ENCODE results near the gene C22orf42.
A peak's percentile ranks its signal among the peaks of the same experiment; 100 is the strongest.
"Not testable (repeated sequence)": the region's sequence is repeated elsewhere in the genome, so short reads cannot be mapped to it uniquely, and the experiment has no call there.

C22orf42 gene

DNA sequence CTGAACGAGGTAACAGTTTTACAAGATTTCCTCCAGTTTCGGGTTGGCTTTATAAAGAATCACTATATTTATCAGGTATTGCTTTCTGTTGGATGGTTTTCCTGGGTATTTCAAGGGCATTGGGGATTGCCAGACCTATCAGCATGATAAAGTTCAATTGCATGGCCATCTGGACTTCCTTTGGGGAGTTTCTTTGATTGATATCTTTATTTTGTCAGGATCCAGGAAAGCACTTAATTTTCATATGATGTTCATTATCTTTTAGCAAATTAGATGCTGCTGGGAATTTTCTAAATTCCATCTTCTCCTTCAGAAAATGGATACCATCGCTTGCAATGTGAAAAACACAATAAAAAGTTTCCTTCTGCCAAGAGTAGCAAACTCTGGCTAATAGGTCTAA is 24.5 kb upstream of the C22orf42 start:
- no peak for DNase-seq

GRCh38 chr22:32181043-32181442 is 21.9 kb upstream of the C22orf42 start:
- DNase-seq = no peak

DNA sequence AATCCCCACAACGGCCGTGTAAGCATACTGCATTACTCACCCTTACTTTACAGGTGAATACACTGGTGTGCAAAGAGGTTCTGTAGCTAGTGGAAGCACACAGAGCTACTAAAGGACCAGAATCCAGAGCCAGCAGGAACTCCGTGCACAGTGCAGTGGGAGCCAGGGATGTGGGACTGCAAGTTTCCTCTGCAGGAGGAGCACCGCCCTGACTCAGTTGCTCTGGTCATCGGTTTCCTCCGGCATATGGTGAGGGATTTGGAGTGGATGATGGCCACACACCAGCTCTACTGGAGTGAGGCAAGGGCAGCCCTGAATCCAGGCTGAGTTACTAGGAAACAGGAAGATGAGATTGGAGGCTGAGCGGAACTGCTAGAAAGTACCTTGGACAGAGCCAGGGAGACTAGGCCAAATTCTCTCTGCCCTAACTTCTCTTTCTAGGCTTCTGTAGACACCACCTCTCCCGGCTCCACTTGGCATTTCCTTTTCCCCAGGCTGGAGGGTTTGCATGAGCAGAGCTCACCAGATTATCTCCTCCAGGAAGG is 18.2 kb upstream of the C22orf42 start:
- DNase-seq = no peak

- no peak for DNase-seq
Observed at GRCh38 chr22:32175683-32176644, 16.9 kb upstream of the C22orf42 start.

GRCh38 chr22:32175115-32175514 is 16.0 kb upstream of the C22orf42 start:
- DNase-seq = no peak

- DNase-seq = no peak
Observed at GRCh38 chr22:32165681-32166080, 6.6 kb upstream of the C22orf42 start.

- DNase-seq = peak; percentile 66
Observed at GRCh38 chr22:32164075-32164860, 5.2 kb upstream of the C22orf42 start.

GRCh38 chr22:32160411-32160810 is 1.3 kb upstream of the C22orf42 start:
- not testable (repeated sequence) for DNase-seq

- DNase-seq = not testable (repeated sequence)
Observed at GRCh38 chr22:32157632-32158031, 1.5 kb downstream of the C22orf42 start.

- not testable (repeated sequence) for DNase-seq
Observed at GRCh38 chr22:32154727-32155126, 4.4 kb downstream of the C22orf42 start.

DNA sequence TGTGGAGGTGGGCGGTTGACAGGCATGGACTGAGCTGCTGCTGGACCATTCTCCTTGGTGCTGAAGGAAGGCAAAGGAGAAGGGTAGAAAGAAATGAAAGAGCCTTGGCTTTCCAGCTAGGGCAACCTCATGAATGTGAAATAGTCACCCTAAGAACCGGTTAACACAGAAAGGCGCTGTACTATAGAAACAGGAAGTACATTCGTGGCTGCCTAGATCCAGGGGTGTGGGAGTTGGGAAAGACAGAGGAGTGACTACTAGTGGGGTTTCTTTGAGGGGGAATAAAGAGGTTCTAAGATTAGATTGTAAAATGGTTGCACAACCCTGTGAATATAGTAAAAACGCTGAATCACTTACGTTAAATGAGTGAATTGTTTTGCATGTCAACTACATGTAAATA is 7.5 kb downstream of the C22orf42 start:
- peak; percentile 53 for DNase-seq

GRCh38 chr22:32150647-32151046 is 8.5 kb downstream of the C22orf42 start:
- peak; percentile 49 for DNase-seq

- DNase-seq = not testable (repeated sequence)
Observed at GRCh38 chr22:32148372-32148771, 10.7 kb downstream of the C22orf42 start.

DNA sequence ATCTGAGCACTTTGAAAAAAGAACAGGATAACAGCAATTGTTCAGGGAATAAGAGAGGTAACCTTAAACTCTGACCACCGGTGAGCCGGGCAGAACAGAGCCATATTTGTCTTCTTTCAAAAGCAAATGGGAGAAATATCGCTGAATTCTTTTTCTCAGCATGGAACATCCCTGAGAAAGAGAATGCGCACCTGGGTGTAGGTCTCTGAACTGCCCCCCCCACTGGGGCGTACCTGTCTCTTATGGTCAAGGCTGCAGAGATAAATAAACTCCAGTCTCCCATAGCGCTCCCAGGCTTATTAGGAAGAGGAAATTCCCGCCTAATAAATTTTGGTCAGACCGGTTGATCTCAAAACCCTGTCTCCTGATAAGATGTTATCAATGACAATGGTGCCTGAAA is 12.0 kb downstream of the C22orf42 start:
- DNase-seq = not testable (repeated sequence)

DNA sequence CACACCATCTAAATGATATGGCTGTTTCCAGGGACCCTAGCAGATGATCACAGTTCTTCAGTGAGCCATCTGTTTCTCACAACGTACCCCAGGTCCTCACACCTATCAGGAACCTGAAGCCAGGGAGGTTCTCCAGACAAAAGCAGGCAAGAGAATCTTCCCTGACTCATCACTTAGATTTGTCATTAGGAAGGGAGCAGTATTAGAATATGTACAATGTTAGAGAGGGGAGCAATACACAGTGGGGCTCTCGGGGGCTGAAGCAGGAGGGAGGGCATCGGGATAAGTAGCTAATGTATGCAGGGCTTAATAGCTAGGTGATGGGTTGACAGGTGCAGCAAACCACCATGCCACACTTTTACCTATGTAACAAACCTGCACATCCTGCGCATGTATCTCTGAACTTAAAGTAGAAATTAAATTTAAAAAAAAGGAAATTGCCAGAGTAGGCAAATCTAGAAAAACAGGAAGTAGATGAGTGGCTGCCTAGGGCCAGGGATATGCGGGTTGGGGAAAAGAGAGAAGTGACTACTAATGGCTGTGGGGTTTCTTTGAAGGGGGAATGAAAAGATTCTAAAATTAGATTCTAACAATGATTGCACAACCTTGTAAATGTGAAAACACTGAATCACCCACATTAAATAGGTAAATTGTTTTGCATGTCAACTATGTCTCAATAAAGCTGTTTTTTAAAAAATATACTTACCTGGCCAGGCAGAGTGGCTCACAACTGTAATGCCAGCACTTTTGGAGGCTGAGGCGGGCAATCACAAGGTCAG is 14.4 kb downstream of the C22orf42 start:
- peak; percentile 90 for DNase-seq

DNA sequence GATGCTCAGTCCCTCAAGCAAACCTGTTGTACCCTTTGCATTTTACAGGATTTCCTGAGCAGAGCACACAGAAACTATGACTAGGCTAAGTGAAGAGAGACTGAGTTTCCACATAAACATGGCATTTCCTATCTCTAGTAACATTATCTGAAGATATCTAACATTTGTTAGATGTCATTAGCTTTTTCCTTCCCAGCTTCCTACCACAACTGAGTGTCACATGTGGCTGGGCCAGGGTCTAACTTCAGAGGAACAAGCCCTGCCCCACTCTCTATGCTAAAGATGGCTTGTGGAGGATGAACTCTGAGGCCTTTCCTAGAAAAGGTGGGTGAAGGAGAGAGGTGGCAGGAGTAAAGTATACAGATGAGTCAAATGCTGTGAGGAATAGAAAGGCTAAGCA is 16.5 kb downstream of the C22orf42 start:
- DNase-seq = no peak

- not testable (repeated sequence) for DNase-seq
Observed at GRCh38 chr22:32140688-32141087, 18.4 kb downstream of the C22orf42 start.

DNA sequence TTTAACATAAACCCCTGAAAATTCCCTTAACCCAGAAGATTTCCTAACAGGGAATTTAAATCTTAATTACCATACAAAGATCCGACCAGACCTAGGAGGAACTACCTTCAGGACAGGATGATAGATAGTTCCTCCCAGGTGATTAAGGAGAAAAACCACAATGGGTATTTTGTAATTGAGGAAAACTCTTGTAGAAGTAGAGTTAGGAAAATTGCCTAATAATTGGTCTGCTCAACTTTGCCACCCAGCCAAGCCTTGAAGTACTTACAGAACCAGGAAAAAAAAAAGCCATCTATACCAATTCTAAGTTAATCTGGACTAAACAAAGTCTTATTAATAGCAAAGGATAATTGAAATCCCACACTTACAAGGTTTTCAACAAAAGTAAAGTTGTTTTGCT is 20.5 kb downstream of the C22orf42 start:
- peak; percentile 38 for DNase-seq

DNA sequence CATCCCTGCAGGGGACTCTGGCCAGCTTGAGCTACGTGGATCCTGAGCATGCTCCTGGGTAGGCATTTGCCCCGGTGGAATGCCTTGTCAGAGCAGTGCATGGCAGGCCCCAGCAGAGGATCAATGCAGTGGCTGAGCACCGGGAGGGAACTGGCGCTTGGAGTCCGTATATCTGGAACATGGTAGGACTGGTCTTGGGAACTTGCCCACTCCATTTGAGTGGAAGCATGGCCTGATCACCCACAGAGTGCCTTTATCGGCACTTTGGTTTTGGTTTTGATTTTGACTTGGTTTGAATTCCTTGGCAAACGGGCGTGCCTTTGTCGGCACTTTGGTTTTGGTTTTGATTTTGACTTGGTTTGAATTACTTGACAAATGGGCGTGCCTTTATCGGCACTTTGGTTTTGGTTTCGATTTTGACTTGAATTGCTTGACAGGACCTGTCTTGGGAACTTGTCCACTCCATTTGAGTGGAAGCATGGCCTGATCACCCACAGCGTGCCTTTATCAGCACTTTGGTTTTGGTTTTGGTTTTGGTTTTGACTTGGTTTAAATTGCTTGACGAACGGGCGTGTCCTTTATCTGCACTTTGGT is 21.3 kb downstream of the C22orf42 start:
- DNase-seq = peak; percentile 98

DNA sequence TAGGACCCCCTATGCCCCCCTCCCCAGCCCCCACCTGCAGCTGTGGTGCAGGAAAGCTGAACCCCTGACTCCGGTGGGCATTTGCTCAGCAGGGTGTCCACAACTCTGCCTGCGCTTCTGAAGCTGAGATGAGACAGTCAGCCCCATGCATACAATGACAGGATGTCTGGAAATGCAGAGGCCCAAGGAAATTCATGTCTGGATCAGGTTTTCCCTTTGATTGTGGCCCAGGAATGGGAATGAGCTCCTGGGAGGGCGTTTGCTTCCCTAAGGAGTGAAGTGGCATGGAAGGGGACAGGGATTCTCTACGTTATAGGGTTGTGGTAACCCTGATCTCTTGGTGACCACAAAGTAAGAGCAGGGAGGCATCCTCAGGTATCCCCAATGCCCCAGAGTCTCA is 22.2 kb downstream of the C22orf42 start:
- not testable (repeated sequence) for DNase-seq

DNA sequence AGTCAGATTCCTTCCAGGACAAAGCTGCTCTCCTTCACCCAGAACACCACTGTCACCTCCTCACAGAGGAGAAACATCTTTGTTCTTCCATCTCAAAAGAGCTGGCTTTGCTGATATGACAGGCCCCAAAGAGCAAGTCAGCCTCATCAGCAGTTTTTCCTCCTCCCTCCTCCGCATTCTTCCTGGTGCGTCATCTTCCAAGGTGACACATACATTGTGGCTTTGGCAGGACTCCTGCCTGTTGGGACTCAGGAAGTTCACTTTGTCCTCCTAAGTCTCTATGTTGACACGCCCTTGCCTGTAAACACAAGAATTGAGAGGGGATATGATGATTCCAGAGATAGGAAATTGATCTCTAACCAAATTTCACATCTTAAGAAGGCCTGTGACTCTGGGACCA is 23.1 kb downstream of the C22orf42 start:
- DNase-seq = peak; percentile 69

GRCh38 chr22:32134796-32135195 is 24.3 kb downstream of the C22orf42 start:
- DNase-seq = not testable (repeated sequence)
